Occipital lobe (tissue), 2 donors: ENCODE measurements around the gene IL1R2. TPM values are rescaled to one million over a fixed set of nuclear protein-coding genes. Genes with fewer than 3 reads are reported as not detected.
A peak's percentile ranks its signal among the peaks of the same experiment; 100 is the strongest.
"Not testable (repeated sequence)": the region's sequence is repeated elsewhere in the genome, so short reads cannot be mapped to it uniquely, and the experiment has no call there.

Experiments used
- DNase-seq: peaks from one replicate; lab custom pipeline; 2025; lab: John Stamatoyannopoulos, UW
- total RNA-seq: library from RNA; depleted of rRNA; stranded (reverse); fragments of >200 nt; gene quantifications from one replicate; pipeline ENCODE4 v1.2.3, GENCODE V29; 2014

Gene IL1R2
- total RNA-seq, 1 donor from 2014 or later: not detected

DNA sequence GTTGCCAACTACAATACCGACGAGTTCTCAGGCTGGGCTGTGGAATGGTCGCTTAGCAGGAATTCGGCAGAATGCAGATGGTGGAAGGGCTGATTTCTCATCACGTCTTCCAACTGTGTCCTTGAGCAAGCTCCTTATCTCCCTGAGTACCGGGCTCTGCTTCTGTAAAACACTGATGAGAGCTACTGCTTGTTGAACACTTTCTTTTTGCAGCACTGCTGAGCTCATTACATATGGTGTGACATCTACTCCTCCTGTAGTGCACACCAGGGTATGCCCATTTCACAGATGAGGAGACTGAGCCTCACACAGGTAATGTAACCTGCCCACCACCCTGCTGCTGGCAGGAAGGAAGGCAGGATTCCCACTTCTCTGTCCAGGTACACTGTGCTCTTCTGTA lies 8.3 kb downstream of the IL1R2 start:
- no peak for DNase-seq

DNA sequence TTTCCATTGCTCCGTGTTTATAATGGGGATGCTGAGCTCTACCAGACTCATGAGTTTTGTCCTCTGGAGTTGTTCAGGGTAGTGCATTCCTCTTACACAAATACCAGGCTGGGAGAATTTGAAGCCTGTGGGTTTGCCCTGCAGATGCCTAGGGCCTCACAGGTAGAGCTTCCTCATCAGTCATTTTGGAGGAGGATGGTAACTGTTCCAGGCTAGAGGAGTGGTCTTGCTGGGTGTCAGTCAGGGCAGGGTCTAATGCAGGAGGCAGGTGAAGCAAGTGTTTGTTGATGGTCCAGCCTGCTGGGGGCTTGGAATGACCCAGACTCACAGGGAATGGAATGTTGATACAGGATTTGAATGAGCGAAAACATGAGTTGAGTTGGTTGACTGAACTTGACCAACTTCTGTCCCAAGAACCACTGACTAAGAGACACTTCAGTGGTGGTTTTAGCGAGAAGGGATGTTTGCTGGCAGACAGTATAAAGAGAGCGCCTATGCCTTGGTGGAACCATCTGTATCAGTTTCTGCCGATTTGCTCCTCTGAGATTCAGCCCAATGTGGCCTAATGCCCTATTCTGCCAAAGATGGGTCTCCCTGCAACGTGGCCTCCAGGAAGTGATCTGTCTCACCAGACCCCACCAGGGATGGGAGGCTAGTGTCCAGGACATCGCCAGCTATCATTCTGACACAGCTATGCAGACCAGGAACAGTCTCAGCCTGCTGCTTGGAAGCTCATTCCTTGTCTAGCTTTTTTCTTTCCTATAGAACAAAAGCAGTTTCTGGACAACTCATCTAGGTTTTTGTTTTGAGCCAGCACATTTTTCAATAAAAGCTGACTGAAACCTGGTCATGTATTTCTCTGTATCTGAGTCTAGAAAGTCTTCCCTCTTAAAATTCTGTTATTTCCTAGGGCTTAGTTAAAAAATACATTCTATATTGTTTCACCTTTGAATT lies 9.3 kb downstream of the IL1R2 start:
- no peak for DNase-seq

- no peak for DNase-seq
These were observed 10.0 kb downstream of the IL1R2 start for GRCh38 chr2:102001767-102002142.

DNA sequence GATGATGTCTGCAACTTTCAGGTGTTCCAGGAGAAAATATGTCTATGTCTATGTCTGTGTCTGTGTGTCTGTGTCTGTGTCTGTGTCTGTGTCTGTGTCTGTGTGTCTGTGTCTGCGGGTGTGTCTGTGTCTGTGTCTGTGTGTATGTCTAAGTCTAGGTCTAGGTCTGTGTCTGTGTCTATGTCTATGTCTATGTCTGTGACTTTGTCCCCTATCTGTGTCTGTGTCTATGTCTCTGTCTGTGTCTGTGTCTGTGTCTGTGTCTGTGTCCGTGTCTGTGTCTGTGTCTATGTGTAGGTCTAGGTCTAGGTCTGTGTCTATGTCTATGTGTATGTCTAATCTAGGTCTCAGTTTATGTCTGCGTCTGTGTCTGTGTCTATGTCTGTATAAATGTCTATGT lies 10.5 kb downstream of the IL1R2 start:
- DNase-seq: no peak

DNA sequence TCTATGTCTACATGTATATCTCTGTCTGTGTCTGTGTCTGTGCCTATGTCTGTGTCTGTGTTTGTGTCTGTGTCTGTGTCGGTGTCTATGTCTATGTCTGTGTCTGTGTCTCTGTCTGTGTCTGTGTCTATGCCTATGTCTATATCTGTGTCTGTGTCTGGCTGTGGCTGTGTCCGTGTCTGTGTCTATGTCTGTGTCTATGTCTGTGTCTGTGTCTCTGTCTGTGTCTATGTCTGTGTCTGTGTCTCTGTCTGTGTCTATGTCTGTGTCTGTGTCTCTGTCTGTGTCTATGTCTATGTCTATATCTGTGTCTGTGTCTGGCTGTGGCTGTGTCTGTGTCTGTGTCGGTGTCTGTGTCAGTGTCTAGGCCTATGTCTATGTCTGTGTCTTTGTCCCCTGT lies 11.1 kb downstream of the IL1R2 start:
- not testable (repeated sequence) for DNase-seq

- DNase-seq: no peak
These were observed 11.9 kb downstream of the IL1R2 start for GRCh38 chr2:102003696-102004095.

DNA sequence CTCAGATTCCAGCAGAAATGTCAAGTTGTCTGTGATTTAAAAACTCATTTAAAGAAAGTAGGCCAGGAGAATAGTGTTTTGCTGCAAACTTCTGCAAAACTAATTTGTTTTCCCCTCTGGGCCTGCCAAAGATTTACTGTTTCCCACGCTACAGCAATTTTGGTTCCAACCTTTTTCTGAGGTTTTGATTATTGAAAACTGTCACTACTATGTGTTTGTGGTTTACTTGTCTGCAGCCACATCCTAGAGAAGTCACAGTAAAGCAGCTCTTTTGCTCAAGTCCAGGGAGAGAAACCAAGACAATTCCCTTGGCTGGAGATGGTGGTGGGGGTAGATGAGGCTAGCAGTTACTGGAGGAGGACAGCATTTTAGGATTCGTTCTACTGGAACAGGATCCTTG lies 12.8 kb downstream of the IL1R2 start:
- DNase-seq: no peak

GRCh38 chr2:102005449-102005848 lies 13.7 kb downstream of the IL1R2 start:
- DNase-seq: no peak

DNA sequence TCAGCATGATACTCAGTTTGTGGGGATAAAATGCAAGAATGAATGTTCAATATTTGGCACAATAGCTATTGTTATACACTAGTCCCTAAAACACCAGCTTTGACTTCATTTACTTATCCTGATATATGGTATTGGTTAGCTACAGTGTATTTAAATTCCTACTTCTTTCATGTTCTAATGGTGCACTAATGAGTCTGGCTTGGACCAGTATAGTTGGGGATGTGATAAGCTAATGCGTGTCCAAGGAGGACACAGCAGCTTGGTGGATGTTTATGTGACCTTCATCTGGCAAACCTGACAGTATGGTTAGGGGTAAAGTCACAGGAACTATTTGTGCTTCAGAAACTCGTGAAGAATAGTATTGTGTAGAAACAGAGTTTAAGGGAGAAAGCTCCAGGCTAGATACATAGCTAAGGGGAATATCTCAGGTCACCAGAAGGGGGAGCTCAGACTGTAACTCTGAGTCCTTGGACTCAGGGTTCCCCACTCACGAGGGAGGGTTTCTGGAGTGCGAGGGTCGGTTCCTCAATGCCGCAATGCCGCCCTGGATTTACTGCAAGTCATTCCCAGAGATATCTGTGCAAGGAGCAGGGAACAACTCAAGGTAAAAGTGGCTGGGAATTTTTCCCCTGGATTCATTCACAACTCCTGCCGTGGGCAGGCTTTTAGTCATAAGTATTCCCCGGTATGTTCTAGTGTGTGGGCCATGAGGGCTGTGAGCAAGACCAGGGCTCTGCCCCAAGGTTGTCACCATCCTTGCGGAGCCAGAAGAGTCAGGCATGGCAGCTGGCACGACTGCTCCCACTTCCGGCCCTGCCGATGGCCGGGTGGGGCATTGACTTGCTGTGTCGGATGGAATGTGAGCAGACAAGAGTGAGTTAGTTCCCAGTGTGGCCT lies 14.5 kb downstream of the IL1R2 start:
- DNase-seq: no peak

DNA sequence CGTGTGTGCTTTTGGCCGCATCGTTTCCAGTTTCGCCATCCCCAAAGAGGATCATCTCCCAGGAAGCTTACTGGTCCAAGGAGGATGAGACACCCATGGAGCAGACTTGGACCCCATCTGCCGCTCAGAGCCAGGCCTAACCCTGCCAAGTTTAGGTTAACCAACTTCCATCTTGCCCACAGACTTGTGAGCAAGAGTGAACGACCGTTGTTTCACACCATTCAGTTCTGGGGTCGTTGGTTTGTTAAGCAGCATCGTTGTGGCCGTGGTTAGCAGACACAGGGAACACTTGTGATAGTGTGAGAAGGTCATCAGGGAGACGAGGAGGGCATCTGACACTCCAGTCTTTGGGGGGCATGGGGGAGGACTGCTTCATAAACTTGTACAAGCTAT lies 15.1 kb downstream of the IL1R2 start:
- DNase-seq: no peak

GRCh38 chr2:102008490-102008889 lies 16.7 kb downstream of the IL1R2 start:
- DNase-seq: no peak

DNA sequence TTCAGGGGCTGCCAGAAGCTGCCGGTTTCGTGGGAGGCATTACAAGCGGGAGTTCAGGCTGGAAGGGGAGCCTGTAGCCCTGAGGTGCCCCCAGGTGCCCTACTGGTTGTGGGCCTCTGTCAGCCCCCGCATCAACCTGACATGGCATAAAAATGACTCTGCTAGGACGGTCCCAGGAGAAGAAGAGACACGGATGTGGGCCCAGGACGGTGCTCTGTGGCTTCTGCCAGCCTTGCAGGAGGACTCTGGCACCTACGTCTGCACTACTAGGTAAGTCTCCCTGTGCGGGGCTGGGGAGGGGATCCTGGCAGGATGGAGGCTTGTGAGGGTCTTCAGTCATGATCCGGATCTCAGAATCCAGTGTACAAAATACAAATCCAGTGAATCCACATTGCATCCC lies 17.8 kb downstream of the IL1R2 start:
- DNase-seq: no peak

DNA sequence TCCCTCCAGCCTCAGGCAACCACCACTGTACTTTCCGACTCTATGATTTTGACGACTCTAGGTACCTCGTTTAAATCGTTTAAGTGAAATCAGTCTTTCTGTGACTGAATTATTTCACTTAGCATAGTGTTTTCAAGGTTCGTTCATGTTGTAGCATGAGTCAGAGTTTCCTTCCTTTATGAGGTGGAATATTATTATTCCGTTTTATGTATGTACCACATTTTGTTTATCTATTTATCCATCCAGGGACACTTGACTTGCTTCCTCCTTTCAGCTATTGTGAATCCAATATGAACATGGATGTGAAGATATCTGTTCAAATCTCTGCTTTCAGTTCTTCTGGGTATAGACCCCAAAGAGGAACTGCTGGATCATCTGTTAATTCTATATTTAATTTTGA lies 19.1 kb downstream of the IL1R2 start:
- DNase-seq: no peak

DNA sequence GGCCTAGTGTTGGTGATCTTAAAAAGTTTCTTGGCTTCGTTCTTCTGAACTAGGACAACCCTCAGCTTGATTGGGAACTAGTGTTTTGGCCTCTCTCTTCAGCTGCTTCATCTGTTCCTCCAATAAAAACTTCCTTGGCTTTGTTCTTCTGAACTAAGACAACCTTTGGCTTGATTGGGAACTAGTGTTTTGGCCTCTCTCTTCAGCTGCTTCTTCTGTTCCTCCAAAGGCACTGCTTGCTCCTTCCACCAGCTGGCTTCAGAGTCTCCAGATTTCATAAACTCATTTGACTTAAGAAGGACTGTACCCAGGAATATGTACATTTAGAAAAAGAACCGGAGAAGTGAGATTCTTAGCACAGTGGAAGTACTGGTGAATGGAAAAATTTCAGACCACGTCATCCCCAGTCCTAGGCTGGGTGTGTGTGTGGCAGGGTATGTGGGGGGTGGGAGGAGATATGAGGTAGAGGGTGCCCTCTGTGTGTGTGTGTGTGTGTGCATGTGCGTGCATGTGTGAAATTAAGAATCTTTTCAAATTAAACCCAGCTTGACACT lies 20.4 kb downstream of the IL1R2 start:
- DNase-seq: no peak

- DNase-seq: no peak
These were observed 21.7 kb downstream of the IL1R2 start for GRCh38 chr2:102013206-102014040.

GRCh38 chr2:102014041-102014345 lies 22.2 kb downstream of the IL1R2 start:
- no peak for DNase-seq

DNA sequence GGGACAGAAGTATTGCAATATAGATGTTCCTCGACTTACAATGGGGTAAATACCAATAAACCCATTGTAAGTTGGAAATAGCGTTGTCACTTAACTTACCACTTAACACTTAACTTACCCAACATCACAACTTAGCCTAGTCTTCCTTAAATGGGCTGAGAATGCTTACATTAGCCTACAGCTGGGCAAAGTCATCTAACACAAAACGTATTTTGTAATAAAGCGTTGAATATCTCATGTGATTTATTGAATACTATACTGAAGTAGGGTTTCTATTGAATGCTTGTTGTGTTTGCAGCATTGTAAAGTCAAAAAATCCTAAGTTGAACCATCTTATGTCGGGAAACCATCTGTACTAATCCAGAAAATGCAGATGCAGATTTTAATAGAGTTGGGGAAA lies 23.6 kb downstream of the IL1R2 start:
- DNase-seq: no peak

DNA sequence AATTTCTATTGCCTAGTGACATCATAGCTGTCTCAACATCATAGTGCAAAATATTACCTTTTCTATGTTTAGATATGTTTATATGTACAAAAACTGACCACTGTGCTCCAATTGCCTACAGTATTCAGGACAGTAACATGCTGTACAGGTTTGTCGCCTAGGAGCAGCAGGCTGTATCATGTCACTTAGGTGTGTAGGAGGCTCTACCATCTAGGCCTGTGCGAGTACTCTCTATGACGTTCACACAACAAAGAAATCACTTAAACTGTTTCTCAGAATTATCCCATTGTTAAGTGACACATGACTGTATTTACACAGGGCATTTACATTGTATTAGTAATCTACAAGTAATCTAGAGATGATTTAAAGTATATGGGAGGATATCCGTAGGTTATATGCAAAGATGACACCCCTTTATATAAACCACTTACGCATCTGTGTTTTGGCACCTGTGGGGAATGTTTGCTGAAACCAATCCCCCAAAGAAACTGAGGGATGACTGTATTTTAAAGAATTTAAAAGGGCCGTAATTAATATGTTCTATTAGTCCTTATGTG lies 24.7 kb downstream of the IL1R2 start:
- DNase-seq: no peak

GRCh38 chr2:102018823-102019445 lies 27.2 kb downstream of the IL1R2 start:
- no peak for DNase-seq

DNA sequence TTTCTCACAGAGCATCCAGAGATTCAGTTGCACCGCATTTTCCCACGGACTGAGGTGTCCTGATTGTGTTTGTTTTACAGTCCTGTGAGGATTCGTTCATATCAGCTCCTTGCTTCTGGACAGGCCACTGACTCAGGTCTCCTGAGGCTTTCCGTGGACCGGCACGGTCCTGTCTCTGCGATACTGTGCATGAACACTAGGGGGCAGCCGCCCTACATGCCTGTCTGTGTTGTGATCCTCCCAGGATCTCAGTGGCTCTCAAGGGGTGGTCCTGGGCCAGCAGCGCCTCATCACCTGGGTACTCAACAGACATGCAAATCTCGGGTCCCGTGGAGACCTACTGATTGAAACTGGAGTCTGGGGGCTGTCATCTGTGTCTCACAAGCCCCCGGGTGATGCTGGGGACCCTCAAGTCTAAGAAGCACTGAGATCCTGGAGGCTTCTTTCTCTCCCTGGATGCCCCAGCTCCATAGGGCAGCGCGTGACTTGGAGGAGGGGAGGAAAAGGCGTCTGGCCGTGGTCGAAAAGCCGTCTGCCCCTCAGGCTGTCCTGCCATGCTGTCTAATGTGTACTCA lies 28.9 kb downstream of the IL1R2 start:
- peak; percentile 68 for DNase-seq
